ENCODE data around the gene ARMH2. TPM values are rescaled to one million over a fixed set of nuclear protein-coding genes. Genes with fewer than 3 reads are reported as not detected.

The ARMH2 gene
- total RNA-seq, 4 donors from 2014 or later: not detected

- TF ChIP-seq POLR2AphosphoS5 (IDR thresholded peaks at IDR 0.05) (no peak), CTCF (IDR thresholded peaks at IDR 0.05) (no peak), EP300 (IDR thresholded peaks at IDR 0.05) (no peak), POLR2A (IDR thresholded peaks at IDR 0.05) (no peak)
- Histone ChIP-seq H3K36me3 (no peaks in the 10 kb centered on the region), H3K27me3 (no peaks in the 10 kb centered on the region), H3K27ac (no peak overlapping the region), H3K4me1 (peaks cover 3% of the 10 kb centered on the region), H3K4me3 (no peak overlapping the region), H3K9me3 (no peaks in the 10 kb centered on the region)
- 98% methylated on average over 3 of the region's 3 CpGs for WGBS
- no peak for DNase-seq (ENCODE audit: low spot score in 2 of 2)
These were observed 23.2 kb upstream of the ARMH2 start for GRCh38 chr6:24821860-24822444.

GRCh38 chr6:24818346-24818745 is 19.6 kb upstream of the ARMH2 start:
- Histone ChIP-seq H3K9me3 (no peaks in the 10 kb centered on the region), H3K36me3 (no peaks in the 10 kb centered on the region), H3K4me3 (no peak overlapping the region), H3K27me3 (no peaks in the 10 kb centered on the region), H3K4me1 (no peaks in the 10 kb centered on the region), H3K27ac (no peak overlapping the region)
- 87% methylated on average over 2 of the region's 2 CpGs for whole genome bisulfite sequencing
- DNase-seq (ENCODE audit: low spot score in 2 of 2): no peak
- TF ChIP-seq EP300 (IDR thresholded peaks at IDR 0.05) (no peak), POLR2AphosphoS5 (IDR thresholded peaks at IDR 0.05) (no peak), POLR2A (IDR thresholded peaks at IDR 0.05) (no peak), CTCF (IDR thresholded peaks at IDR 0.05) (no peak)

GRCh38 chr6:24809728-24810127 is 11.0 kb upstream of the ARMH2 start:
- no peak overlapping the region for H3K4me3 ChIP-seq
- DNase-seq (ENCODE audit: low spot score in 2 of 2): no peak
- H3K36me3 ChIP-seq: peaks cover 16% of the 10 kb centered on the region
- no peak overlapping the region for H3K27ac ChIP-seq
- H3K4me1 ChIP-seq: no peaks in the 10 kb centered on the region
- no peaks in the 10 kb centered on the region for H3K9me3 ChIP-seq
- WGBS: 96% methylated on average over 3 of the region's 3 CpGs
- H3K27me3 ChIP-seq: no peaks in the 10 kb centered on the region
- TF ChIP-seq POLR2AphosphoS5 (IDR thresholded peaks at IDR 0.05) (no peak), EP300 (IDR thresholded peaks at IDR 0.05) (no peak), POLR2A (IDR thresholded peaks at IDR 0.05) (no peak), CTCF (IDR thresholded peaks at IDR 0.05) (no peak)

GRCh38 chr6:24807584-24807983 is 8.9 kb upstream of the ARMH2 start:
- Histone ChIP-seq H3K4me1 (no peaks in the 10 kb centered on the region), H3K36me3 (peaks cover 16% of the 10 kb centered on the region), H3K4me3 (no peak overlapping the region), H3K27ac (no peak overlapping the region), H3K9me3 (no peaks in the 10 kb centered on the region), H3K27me3 (no peaks in the 10 kb centered on the region)
- WGBS: 96% methylated on average over 3 of the region's 3 CpGs
- DNase-seq (ENCODE audit: low spot score in 2 of 2): no peak
- TF ChIP-seq POLR2AphosphoS5 (IDR thresholded peaks at IDR 0.05) (no peak), POLR2A (IDR thresholded peaks at IDR 0.05) (no peak), CTCF (IDR thresholded peaks at IDR 0.05) (no peak), EP300 (IDR thresholded peaks at IDR 0.05) (no peak)

- no peak for TF ChIP-seq CTCF (IDR thresholded peaks at IDR 0.05)
- TF ChIP-seq EP300 (IDR thresholded peaks at IDR 0.05): no peak
- TF ChIP-seq POLR2A (IDR thresholded peaks at IDR 0.05): no peak
- TF ChIP-seq POLR2AphosphoS5 (IDR thresholded peaks at IDR 0.05): no peak
- Histone ChIP-seq H3K4me3 (no peak overlapping the region), H3K36me3 (peaks cover 10% of the 10 kb centered on the region), H3K9me3 (no peaks in the 10 kb centered on the region), H3K4me1 (peaks cover 4% of the 10 kb centered on the region), H3K27ac (no peak overlapping the region), H3K27me3 (no peaks in the 10 kb centered on the region)
- no peak for DNase-seq (ENCODE audit: low spot score in 2 of 2)
- 89% methylated on average over 8 of the region's 8 CpGs for WGBS
These were observed 3.7 kb upstream of the ARMH2 start for GRCh38 chr6:24802271-24803059.

Data from suprapubic skin (tissue), 4 donors.